ENCODE results near the gene KCTD17.

DNA sequence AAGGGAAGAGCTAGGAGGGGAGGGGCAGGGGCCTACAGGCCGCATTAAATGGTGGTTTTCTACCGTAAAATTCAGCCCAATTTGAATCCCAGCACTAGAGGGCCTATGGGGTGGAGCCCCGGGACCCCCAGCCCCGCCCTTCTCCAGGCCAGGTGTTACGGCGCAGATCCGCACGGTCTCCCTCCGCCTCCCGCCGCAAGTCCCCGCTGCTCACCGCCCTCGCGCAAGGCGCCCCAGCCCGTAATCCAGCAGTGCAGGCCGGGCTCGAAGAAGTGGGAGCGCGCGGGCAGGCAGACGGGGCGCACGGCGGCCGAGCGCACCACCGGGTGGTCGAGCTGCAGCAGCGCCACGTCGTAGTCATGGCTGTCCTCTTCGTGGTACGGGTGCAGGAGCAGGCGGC lies 17.3 kb downstream of the KCTD17 start:
- no peak for TF ChIP-seq CTCF (conservative IDR thresholded peaks at IDR 0.05; ENCODE audit: low read depth, low read length)
- no peak for TF ChIP-seq EZH2 (IDR thresholded peaks at IDR 0.05; ENCODE audit: borderline replicate concordance, low read depth, low read length, poor library complexity, severe bottlenecking)

Measured in A673 (cell line).